MM.1S (cell line): ENCODE results near the gene ZNF222.

Experiments
- CTCF ChIP-seq: fragments of 300-600 bp; sonication (generic); IDR thresholded peaks from 2 replicates; pipeline ENCODE4 v1.5.1; 2016; ENCODE audit warnings: antibody characterized with exemption, low read length, mixed read lengths
- EZH2 ChIP-seq: fragments of 300-600 bp; sonication (generic); optimal IDR thresholded peaks from 2 replicates; pipeline ENCODE3; 2017; ENCODE audit warnings: low read depth, mild to moderate bottlenecking, antibody characterized with exemption, low read length, mixed read lengths

GRCh38 chr19:44071824-44072542, 46.8 kb downstream of the ZNF222 start, which contains the start of gene ZNF284:
- no peak for TF ChIP-seq CTCF
- TF ChIP-seq EZH2 = no peak
